WTC11 (cell line): ENCODE results near the gene BRD4.

Source experiments
- AR ChIP-seq: fragments of 250-450 bp; sonication (Bioruptor Pico); IDR thresholded peaks from 2 replicates; pipeline ENCODE4 v1.9.0; 2021; ENCODE audit warnings: mild to moderate bottlenecking
- ATF3 ChIP-seq: sonication (generic); formaldehyde crosslinking; conservative IDR thresholded peaks from 2 replicates; pipeline ENCODE4 v1.8.1; 2022; ENCODE audit warnings: mild to moderate bottlenecking, missing genetic modification reagents
- CBFB ChIP-seq: sonication (generic); formaldehyde crosslinking; IDR thresholded peaks from 2 replicates; pipeline ENCODE4 v1.8.1; 2022; ENCODE audit warnings: mild to moderate bottlenecking, low read depth, missing genetic modification reagents
- CTCF ChIP-seq: fragments of 200-600 bp; IDR thresholded peaks from 2 replicates; pipeline ENCODE4 v1.8.0; 2022; ENCODE audit warnings: antibody characterized with exemption
- IRF2 ChIP-seq: sonication (generic); formaldehyde crosslinking; IDR thresholded peaks from 2 replicates; pipeline ENCODE4 v1.8.0; 2022; ENCODE audit warnings: low read depth, missing genetic modification reagents, borderline replicate concordance
- USF2 ChIP-seq: sonication (generic); formaldehyde crosslinking; IDR thresholded peaks from 2 replicates; pipeline ENCODE4 v1.8.1; 2023; ENCODE audit warnings: mild to moderate bottlenecking, missing genetic modification reagents, moderate library complexity

- TF ChIP-seq CTCF = no peak
- no peak for TF ChIP-seq CBFB (CRISPR knock-in tag)
- TF ChIP-seq ATF3 = no peak
- no peak for TF ChIP-seq AR (CRISPR knock-in tag)
- no peak for TF ChIP-seq IRF2
- no peak for TF ChIP-seq USF2 (CRISPR knock-in tag)
Measured at GRCh38 chr19:15293781-15294491, 38.4 kb downstream of the BRD4 start.
